Lung (tissue), 12 donors: ENCODE measurements around the gene CDKL5. TPM values are rescaled to one million over a fixed set of nuclear protein-coding genes. Genes with fewer than 3 reads are reported as not detected.

Experiments used
- ATAC-seq: fragments of 200-7000 bp; cut with Tn5 transposase; one replicate; pipeline ENCODE4 v1.9.1; 2020; ENCODE audit warnings: moderate number of reproducible peaks; ENCODE audit not compliant: insufficient read depth, low FRiP score
- DNase-seq, 3 donors: peaks; one replicate each; pipeline ENCODE4 v3.0.0-alpha.2; 2013 to 2017
- H3K27ac ChIP-seq, 2 donors: one replicate each; pipeline ENCODE4 v1.5.1; 2013; ENCODE audit warnings: mild to moderate bottlenecking in 2 of 2, moderate library complexity in 2 of 2, control low read depth in 1 of 2, inconsistent platforms in 1 of 2, low read depth in 1 of 2, low read length in 1 of 2
- H3K27me3 ChIP-seq, 3 donors: one replicate each; pipeline ENCODE4 v1.5.1; 2013; ENCODE audit warnings: low read length in 2 of 3; ENCODE audit not compliant: control insufficient read depth in 3 of 3, insufficient read depth in 3 of 3
- H3K36me3 ChIP-seq, 4 donors: one replicate each; pipeline ENCODE4 v1.5.1; 2013; ENCODE audit warnings: low read length in 4 of 4, mild to moderate bottlenecking in 1 of 4, moderate library complexity in 1 of 4; ENCODE audit not compliant: control insufficient read depth in 4 of 4, insufficient read depth in 4 of 4
- H3K4me1 ChIP-seq, 5 donors: one replicate each; pipeline ENCODE4 v1.5.1; 2013; ENCODE audit warnings: low read length in 5 of 5, mild to moderate bottlenecking in 2 of 5, moderate library complexity in 1 of 5; ENCODE audit not compliant: control insufficient read depth in 5 of 5, insufficient read depth in 5 of 5
- H3K4me3 ChIP-seq: one replicate; pipeline ENCODE4 v1.5.1; 2013; ENCODE audit warnings: mild to moderate bottlenecking, control low read depth, moderate library complexity
- H3K9ac ChIP-seq, 2 donors: one replicate each; pipeline ENCODE4 v1.5.1; 2013; ENCODE audit warnings: low read length in 2 of 2, control low read depth in 1 of 2; ENCODE audit not compliant: insufficient read depth in 1 of 2
- H3K9me3 ChIP-seq, 4 donors: one replicate each; pipeline ENCODE4 v1.5.1; 2013; ENCODE audit warnings: low read length in 3 of 4, mild to moderate bottlenecking in 1 of 4, moderate library complexity in 1 of 4; ENCODE audit not compliant: control insufficient read depth in 4 of 4, insufficient read depth in 3 of 4
- CTCF ChIP-seq: IDR thresholded peaks from 2 replicates; pipeline ENCODE4 v1.5.1; 2012; ENCODE audit warnings: mild to moderate bottlenecking; ENCODE audit errors: control extremely low read depth, extremely low read depth
- WGBS, 2 donors: extraction: QIAGEN DNeasy Blood & Tissue Kit; methylation state at CpG; one replicate each; pipeline ENCODE4 v1.1.7; 2013; 5-methylcytosine and 5-hydroxymethylcytosine counted together
- polyA plus RNA-seq, 2 donors: library from polyadenylated mRNA; stranded (reverse); fragments of 200-250 nt; gene quantifications; one replicate each; pipeline ENCODE4 v1.2.1, GENCODE V29; 2013
- total RNA-seq, 2 donors: library from RNA; depleted of rRNA in 1 of 2; stranded (reverse); fragments of >200 nt in 1 of 2; gene quantifications; one replicate each; pipeline ENCODE4 v1.2.1, GENCODE V29; 2014 to 2021
- donor health status: control.
- donor health status: control.
- donor health status: Bipolar disorder and iron deficiency.
- donor health status: healthy.
- donor health status: DM: yes; HTN: yes; CAD: no.

Gene CDKL5
- total and polyA plus RNA-seq, 4 donors = 3.2 to 37.3 (median 16.3) TPM

GRCh38 chrX:18664947-18665346 lies 239.5 kb downstream of the CDKL5 start:
- H3K9me3 ChIP-seq = peaks cover 0 to 2% (median 0%) of the 10 kb centered on the region in 4 donors
- no peak for ATAC-seq
- no peak for DNase-seq
- H3K4me3 ChIP-seq = no peak overlapping the region
- WGBS, 2 donors = 80 to 96% methylated on average over 8 of the region's 8 CpGs
- no peak for TF ChIP-seq CTCF
- no peak overlapping the region for H3K9ac ChIP-seq
- no peaks in the 10 kb centered on the region for H3K4me1 ChIP-seq
- no peaks in the 10 kb centered on the region for H3K36me3 ChIP-seq
- no peaks in the 10 kb centered on the region for H3K27me3 ChIP-seq
- H3K27ac ChIP-seq = no peak overlapping the region

- no peak for ATAC-seq
- H3K9ac ChIP-seq = no peak overlapping the region
- no peak for TF ChIP-seq CTCF
These were observed 241.2 kb downstream of the CDKL5 start for GRCh38 chrX:18666614-18667013.

GRCh38 chrX:18668071-18668835 lies 242.8 kb downstream of the CDKL5 start:
- no peaks in the 10 kb centered on the region for H3K4me1 ChIP-seq
- WGBS, 2 donors = 19 to 63% methylated on average over 15 of the region's 15 CpGs
- H3K27me3 ChIP-seq = no peaks in the 10 kb centered on the region
- no peak overlapping the region for H3K9ac ChIP-seq
- no peak for DNase-seq
- TF ChIP-seq CTCF = no peak
- peak overlapping the region; percentile 16 for H3K4me3 ChIP-seq
- no peak for ATAC-seq
- H3K9me3 ChIP-seq = peaks cover 0 to 2% (median 0%) of the 10 kb centered on the region in 4 donors
- no peak overlapping the region for H3K27ac ChIP-seq
- H3K36me3 ChIP-seq = no peaks in the 10 kb centered on the region

More at GRCh38 chrX:18666614-18667013, 241.2 kb downstream of the CDKL5 start:
- WGBS, 2 donors = 37 to 79% methylated on average over 15 of the region's 15 CpGs
- no peaks in the 10 kb centered on the region for H3K4me1 ChIP-seq
- no peaks in the 10 kb centered on the region for H3K27me3 ChIP-seq
- no peaks in the 10 kb centered on the region for H3K36me3 ChIP-seq
- no peak overlapping the region for H3K27ac ChIP-seq
- no peak overlapping the region for H3K4me3 ChIP-seq
- no peak for DNase-seq
- peaks cover 0 to 2% (median 0%) of the 10 kb centered on the region in 4 donors for H3K9me3 ChIP-seq

- Histone ChIP-seq H3K36me3 (no peaks in the 10 kb centered on the region), H3K9ac (no peak within 1 kb of the TSS), H3K27me3 (no peaks in the 10 kb centered on the region), H3K4me1 (peaks cover 0 to 3% (median 0%) of the 10 kb centered on the region in 5 donors), H3K9me3 (peaks cover 0 to 4% (median 0%) of the 10 kb centered on the region in 4 donors), H3K27ac (no peak within 1 kb of the TSS), H3K4me3 (no peak within 1 kb of the TSS)
- ATAC-seq = no peak
- no peak for TF ChIP-seq CTCF
- no peak for DNase-seq
- 83 to 95% methylated on average over 6 to 10 of the region's 10 CpGs for WGBS, 2 donors
These were observed 246.6 kb downstream of the CDKL5 start, which contains the start of gene RS1 for GRCh38 chrX:18672008-18672407. TSS of gene RS1 (minus strand) at chrX:18672108. CDS start at chrX:18672068, 40 bp downstream.
